ENCODE measurements around the gene NFKBIL1.
"Not testable (repeated sequence)": the region's sequence is repeated elsewhere in the genome, so short reads cannot be mapped to it uniquely, and the experiment has no call there.

NFKBIL1 gene
- 2.0 to 12.1 (median 8.7) reads per million in 9 experiments for total RNA-seq

- Mint-ChIP-seq H3K36me3 (ENCODE audit: insufficient read depth) (peaks cover 9% of the 10 kb centered on the region), H3K4me1 (ENCODE audit: low read depth in 2 of 2) (peaks cover 16 to 24% of the 10 kb centered on the region in 2 donors), H3K27me3 (no peaks in the 10 kb centered on the region), H3K4me3 (peak within 1 kb of the TSS; percentile 89), H3K9me3 (no peaks in the 10 kb centered on the region), H3K27ac (peak within 1 kb of the TSS; percentile 91 to 96)
- DNase-seq, result peak; percentile 76 to 77 (median 77)
- peak; percentile 86 for ATAC-seq (replicated peaks)
Observed at GRCh38 chr6:31546958-31547726, at the start of gene NFKBIL1. TSS of gene NFKBIL1 (plus strand) at chr6:31547608. CDS start at chr6:31547695, 87 bp downstream.

- no peak for DNase-seq
- H3K27ac Mint-ChIP-seq, result peak overlapping the region; percentile 84 to 96
- ATAC-seq (replicated peaks), result no peak
- H3K36me3 Mint-ChIP-seq (ENCODE audit: insufficient read depth), result peaks cover 29% of the 10 kb centered on the region
- H3K4me3 Mint-ChIP-seq, result peak overlapping the region; percentile 87 to 89
- peaks cover 56 to 70% of the 10 kb centered on the region in 2 donors for H3K4me1 Mint-ChIP-seq (ENCODE audit: low read depth in 2 of 2)
- no peaks in the 10 kb centered on the region for H3K27me3 Mint-ChIP-seq
- no peaks in the 10 kb centered on the region for H3K9me3 Mint-ChIP-seq
Observed at GRCh38 chr6:31498748-31499147, 48.7 kb upstream of the NFKBIL1 start.

GRCh38 chr6:31499648-31500047, 47.8 kb upstream of the NFKBIL1 start:
- ATAC-seq (replicated peaks); DNase-seq; H3K9me3 Mint-ChIP-seq; H3K27me3 Mint-ChIP-seq: not testable (repeated sequence)
- H3K4me1 Mint-ChIP-seq (ENCODE audit: low read depth in 2 of 2), result peaks cover 55 to 73% of the 10 kb centered on the region in 2 donors
- H3K36me3 Mint-ChIP-seq (ENCODE audit: insufficient read depth), result peaks cover 24% of the 10 kb centered on the region
- peak overlapping the region in 1 of 2 donors; percentile 84 for H3K27ac Mint-ChIP-seq
- peak overlapping the region; percentile 87 to 89 for H3K4me3 Mint-ChIP-seq

GRCh38 chr6:31502586-31502985, 44.8 kb upstream of the NFKBIL1 start:
- no peak for ATAC-seq (replicated peaks)
- H3K27ac Mint-ChIP-seq, result no peak overlapping the region
- DNase-seq, result no peak
- H3K4me1 Mint-ChIP-seq (ENCODE audit: low read depth in 2 of 2), result peaks cover 41 to 62% of the 10 kb centered on the region in 2 donors
- H3K4me3 Mint-ChIP-seq, result no peak overlapping the region
- no peaks in the 10 kb centered on the region for H3K27me3 Mint-ChIP-seq
- H3K9me3 Mint-ChIP-seq, result no peaks in the 10 kb centered on the region
- H3K36me3 Mint-ChIP-seq (ENCODE audit: insufficient read depth), result peaks cover 18% of the 10 kb centered on the region

GRCh38 chr6:31509036-31509435, 38.4 kb upstream of the NFKBIL1 start:
- ATAC-seq (replicated peaks); DNase-seq; H3K9me3 Mint-ChIP-seq; H3K4me3 Mint-ChIP-seq; H3K27me3 Mint-ChIP-seq: not testable (repeated sequence)
- Mint-ChIP-seq H3K4me1 (ENCODE audit: low read depth in 2 of 2) (peaks cover 8 to 16% of the 10 kb centered on the region in 2 donors), H3K27ac (peak overlapping the region in 1 of 2 donors; percentile 89), H3K36me3 (ENCODE audit: insufficient read depth) (peaks cover 36% of the 10 kb centered on the region)

- H3K36me3 Mint-ChIP-seq (ENCODE audit: insufficient read depth), result peaks cover 36% of the 10 kb centered on the region
- H3K4me1 Mint-ChIP-seq (ENCODE audit: low read depth in 2 of 2), result peaks cover 7 to 9% of the 10 kb centered on the region in 2 donors
- ATAC-seq (replicated peaks) (no peak), DNase-seq (no peak)
- H3K27me3 Mint-ChIP-seq, result no peaks in the 10 kb centered on the region
- H3K9me3 Mint-ChIP-seq, result no peaks in the 10 kb centered on the region
- no peak overlapping the region for H3K27ac Mint-ChIP-seq
- no peak overlapping the region for H3K4me3 Mint-ChIP-seq
Observed at GRCh38 chr6:31510007-31510406, 37.4 kb upstream of the NFKBIL1 start.

GRCh38 chr6:31513456-31514165, 33.8 kb upstream of the NFKBIL1 start:
- Mint-ChIP-seq H3K27me3 (peaks cover 0 to 9% of the 10 kb centered on the region in 2 donors), H3K9me3 (no peaks in the 10 kb centered on the region), H3K4me1 (ENCODE audit: low read depth in 2 of 2) (no peaks in the 10 kb centered on the region), H3K36me3 (ENCODE audit: insufficient read depth) (peaks cover 24% of the 10 kb centered on the region), H3K27ac (no peak overlapping the region), H3K4me3 (no peak overlapping the region)
- ATAC-seq (replicated peaks) (no peak), DNase-seq (no peak)

- H3K4me1 Mint-ChIP-seq (ENCODE audit: low read depth in 2 of 2), result peaks cover 0 to 4% of the 10 kb centered on the region in 2 donors
- no peak overlapping the region for H3K27ac Mint-ChIP-seq
- no peaks in the 10 kb centered on the region for H3K36me3 Mint-ChIP-seq (ENCODE audit: insufficient read depth)
- DNase-seq (no peak), ATAC-seq (replicated peaks) (no peak)
- H3K4me3 Mint-ChIP-seq, result no peak overlapping the region
- no peaks in the 10 kb centered on the region for H3K27me3 Mint-ChIP-seq
- no peaks in the 10 kb centered on the region for H3K9me3 Mint-ChIP-seq
Observed at GRCh38 chr6:31521835-31522234, 25.6 kb upstream of the NFKBIL1 start.

GRCh38 chr6:31525553-31525931, 21.9 kb upstream of the NFKBIL1 start:
- H3K4me3 Mint-ChIP-seq, result no peak overlapping the region
- peak overlapping the region in 1 of 2 donors; percentile 30 for H3K27ac Mint-ChIP-seq
- DNase-seq (no peak), ATAC-seq (replicated peaks) (no peak)
- peaks cover 5 to 7% of the 10 kb centered on the region in 2 donors for H3K4me1 Mint-ChIP-seq (ENCODE audit: low read depth in 2 of 2)
- H3K36me3 Mint-ChIP-seq (ENCODE audit: insufficient read depth), result peaks cover 18% of the 10 kb centered on the region
- H3K9me3 Mint-ChIP-seq, result no peaks in the 10 kb centered on the region
- no peaks in the 10 kb centered on the region for H3K27me3 Mint-ChIP-seq

GRCh38 chr6:31525932-31526591, 21.3 kb upstream of the NFKBIL1 start:
- no peak overlapping the region for H3K4me3 Mint-ChIP-seq
- ATAC-seq (replicated peaks) (no peak), DNase-seq (no peak)
- H3K27ac Mint-ChIP-seq, result peak overlapping the region in 1 of 2 donors; percentile 30
- peaks cover 24% of the 10 kb centered on the region for H3K36me3 Mint-ChIP-seq (ENCODE audit: insufficient read depth)
- peaks cover 8 to 9% of the 10 kb centered on the region in 2 donors for H3K4me1 Mint-ChIP-seq (ENCODE audit: low read depth in 2 of 2)
- H3K9me3 Mint-ChIP-seq, result no peaks in the 10 kb centered on the region
- no peaks in the 10 kb centered on the region for H3K27me3 Mint-ChIP-seq

- ATAC-seq (replicated peaks), result no peak
- no peak for DNase-seq
- Mint-ChIP-seq H3K27ac (peak overlapping the region; percentile 84 to 85), H3K4me3 (no peak overlapping the region), H3K36me3 (ENCODE audit: insufficient read depth) (peaks cover 45% of the 10 kb centered on the region), H3K9me3 (no peaks in the 10 kb centered on the region), H3K27me3 (no peaks in the 10 kb centered on the region), H3K4me1 (ENCODE audit: low read depth in 2 of 2) (peaks cover 14 to 24% of the 10 kb centered on the region in 2 donors)
Observed at GRCh38 chr6:31528307-31528777, 19.1 kb upstream of the NFKBIL1 start.

GRCh38 chr6:31528821-31529328, 18.5 kb upstream of the NFKBIL1 start, which contains the start of gene MCCD1:
TSS of gene MCCD1 (plus strand) at chr6:31528962. CDS start at chr6:31529015, 53 bp downstream.
- Mint-ChIP-seq H3K27ac (peak within 1 kb of the TSS; percentile 84 to 85), H3K36me3 (ENCODE audit: insufficient read depth) (peaks cover 50% of the 10 kb centered on the region), H3K9me3 (no peaks in the 10 kb centered on the region), H3K4me3 (no peak within 1 kb of the TSS), H3K27me3 (no peaks in the 10 kb centered on the region), H3K4me1 (ENCODE audit: low read depth in 2 of 2) (peaks cover 14 to 26% of the 10 kb centered on the region in 2 donors)
- DNase-seq (no peak), ATAC-seq (replicated peaks) (peak; percentile 5)

Measured in effector memory CD8-positive, alpha-beta T cell (primary cell).